NCI-H1694 treated with DMSO at 0.1 percent for 48 hours (cell line): Measurements from ENCODE around the gene AKT2.
A peak's percentile ranks its signal among the peaks of the same experiment; 100 is the strongest.

Experiments
- DNase-seq: peaks from one replicate; lab custom pipeline; 2025; lab: John Stamatoyannopoulos, UW

AKT2 gene

GRCh38 chr19:40300668-40301067 is 15.5 kb upstream of the AKT2 start:
- no peak for DNase-seq

GRCh38 chr19:40298026-40298425 is 12.9 kb upstream of the AKT2 start:
- DNase-seq: no peak

- no peak for DNase-seq
These were observed 9.4 kb upstream of the AKT2 start for GRCh38 chr19:40294560-40294959.

GRCh38 chr19:40286971-40287421 is 1.9 kb upstream of the AKT2 start:
- DNase-seq: no peak

- DNase-seq: no peak
These were observed 1.3 kb upstream of the AKT2 start for GRCh38 chr19:40286235-40286970.

- peak; percentile 99 for DNase-seq
These were observed 449 bp upstream of the AKT2 start for GRCh38 chr19:40285353-40286234.

GRCh38 chr19:40284251-40284500 is 969 bp downstream of the AKT2 start:
- DNase-seq: no peak

GRCh38 chr19:40283414-40284250 is 1.5 kb downstream of the AKT2 start:
- no peak for DNase-seq

- no peak for DNase-seq
These were observed 2.2 kb downstream of the AKT2 start for GRCh38 chr19:40282920-40283319.

GRCh38 chr19:40282209-40282580 is 3.0 kb downstream of the AKT2 start:
- no peak for DNase-seq

GRCh38 chr19:40281381-40282208 is 3.5 kb downstream of the AKT2 start:
- DNase-seq: no peak

- no peak for DNase-seq
These were observed 4.4 kb downstream of the AKT2 start for GRCh38 chr19:40280608-40281221.

- DNase-seq: no peak
These were observed 5.2 kb downstream of the AKT2 start for GRCh38 chr19:40279761-40280607.

GRCh38 chr19:40279120-40279551 is 6.0 kb downstream of the AKT2 start:
- DNase-seq: no peak

GRCh38 chr19:40278361-40279035 is 6.6 kb downstream of the AKT2 start:
- DNase-seq: no peak

- DNase-seq: no peak
These were observed 7.6 kb downstream of the AKT2 start for GRCh38 chr19:40277356-40278059.

- DNase-seq: no peak
These were observed 10.3 kb downstream of the AKT2 start for GRCh38 chr19:40274585-40275544.
